ENCODE data around the gene PRMT3.
"Not testable (repeated sequence)": the region's sequence is repeated elsewhere in the genome, so short reads cannot be mapped to it uniquely, and the experiment has no call there.

Gene PRMT3

DNA sequence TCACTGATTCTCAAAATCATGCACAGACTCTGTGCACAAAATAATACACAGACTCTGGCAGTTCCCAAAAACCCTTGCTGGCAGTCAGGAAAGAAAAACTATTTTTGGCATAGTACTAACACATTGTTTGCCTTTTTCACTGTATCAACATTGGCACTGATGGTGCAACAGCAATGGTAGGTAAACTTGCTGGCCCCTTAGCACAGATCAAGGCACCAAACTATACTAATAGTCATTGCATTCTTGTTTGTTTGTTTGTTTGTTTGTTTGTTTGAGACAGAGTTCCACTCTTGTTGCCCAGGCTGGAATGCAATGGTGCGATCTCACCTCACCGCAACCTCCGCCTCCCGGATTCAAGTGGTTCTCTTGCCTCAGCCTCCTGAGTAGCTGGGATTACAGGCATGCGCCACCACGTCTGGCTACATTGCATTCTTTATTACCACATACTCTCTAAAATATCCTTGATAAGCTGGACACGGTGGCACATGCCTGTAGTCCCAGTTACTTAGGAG is 130.9 kb downstream of the PRMT3 start:
- DNase-seq, result no peak

DNA sequence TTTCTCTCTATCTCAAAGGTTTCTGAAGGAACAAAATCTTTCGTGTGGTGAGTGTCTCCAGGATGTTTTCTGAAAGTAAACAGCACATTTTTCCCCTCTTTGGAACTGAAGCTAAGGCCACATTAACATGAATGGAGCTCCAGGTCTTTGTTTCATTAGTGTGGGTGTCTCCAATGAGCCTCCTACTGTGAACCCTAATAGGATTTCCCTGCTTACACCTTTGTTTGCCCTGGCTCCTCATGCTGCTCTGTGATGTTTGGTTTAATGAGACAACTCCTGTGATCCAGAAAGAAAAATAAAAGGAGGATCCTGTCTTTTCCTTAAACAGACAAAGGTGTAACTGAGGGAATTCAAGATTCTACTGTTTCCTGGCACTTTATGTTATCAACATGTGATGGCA is 135.0 kb downstream of the PRMT3 start:
- no peak for DNase-seq

DNA sequence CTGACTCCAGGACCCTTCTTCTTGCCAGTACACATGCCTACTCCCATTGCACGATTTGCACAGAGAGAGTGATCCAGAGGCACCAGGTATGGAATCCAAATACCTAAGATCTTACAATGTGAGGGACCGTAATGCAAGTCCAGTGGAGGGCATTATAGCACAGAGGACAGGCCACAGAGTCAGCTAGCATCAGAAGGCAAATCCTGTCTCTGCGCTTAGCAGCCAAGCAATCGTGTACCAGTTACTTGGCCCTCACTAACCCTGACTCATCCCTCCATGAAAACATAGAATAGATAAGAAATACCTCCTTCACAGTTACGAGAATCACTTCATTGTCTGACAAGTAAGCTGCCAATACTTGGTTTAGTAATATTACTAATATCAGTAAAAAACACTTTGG is 142.2 kb downstream of the PRMT3 start:
- no peak for DNase-seq

DNA sequence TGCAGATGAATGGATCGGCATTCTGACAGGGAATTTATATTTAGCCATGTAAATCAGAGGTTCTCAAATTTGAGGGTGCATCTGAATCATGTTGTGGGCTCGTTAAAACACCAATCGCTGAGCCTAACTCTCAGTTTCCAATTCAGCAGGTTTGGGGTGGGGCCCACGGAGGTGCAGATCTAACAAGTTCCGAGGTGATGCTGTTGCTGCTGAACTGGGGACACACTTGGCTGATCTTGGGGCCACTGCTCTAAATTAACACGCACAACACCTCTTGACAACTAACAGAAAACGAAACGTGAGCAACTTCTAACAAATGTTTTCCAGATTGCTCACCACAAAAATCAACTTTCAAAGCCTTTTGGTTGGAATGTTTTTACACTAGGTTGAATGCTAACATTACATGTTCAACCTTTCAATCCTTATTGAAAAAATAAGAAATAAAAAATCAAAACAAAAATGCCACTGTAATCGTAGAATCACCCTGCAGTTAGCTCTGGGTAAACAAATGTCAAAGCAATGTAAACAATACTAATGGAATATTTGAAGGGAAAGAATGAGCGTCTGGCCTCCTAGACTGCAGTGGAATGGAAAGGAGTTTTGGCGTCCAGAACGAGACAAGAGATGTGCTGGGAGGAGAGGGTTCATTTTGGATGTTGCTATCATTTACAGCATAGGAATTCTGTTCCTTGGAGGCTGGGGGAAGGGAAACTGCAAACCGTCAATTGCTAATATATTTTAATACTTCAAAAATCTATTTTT is 143.6 kb downstream of the PRMT3 start:
- DNase-seq, result no peak

DNA sequence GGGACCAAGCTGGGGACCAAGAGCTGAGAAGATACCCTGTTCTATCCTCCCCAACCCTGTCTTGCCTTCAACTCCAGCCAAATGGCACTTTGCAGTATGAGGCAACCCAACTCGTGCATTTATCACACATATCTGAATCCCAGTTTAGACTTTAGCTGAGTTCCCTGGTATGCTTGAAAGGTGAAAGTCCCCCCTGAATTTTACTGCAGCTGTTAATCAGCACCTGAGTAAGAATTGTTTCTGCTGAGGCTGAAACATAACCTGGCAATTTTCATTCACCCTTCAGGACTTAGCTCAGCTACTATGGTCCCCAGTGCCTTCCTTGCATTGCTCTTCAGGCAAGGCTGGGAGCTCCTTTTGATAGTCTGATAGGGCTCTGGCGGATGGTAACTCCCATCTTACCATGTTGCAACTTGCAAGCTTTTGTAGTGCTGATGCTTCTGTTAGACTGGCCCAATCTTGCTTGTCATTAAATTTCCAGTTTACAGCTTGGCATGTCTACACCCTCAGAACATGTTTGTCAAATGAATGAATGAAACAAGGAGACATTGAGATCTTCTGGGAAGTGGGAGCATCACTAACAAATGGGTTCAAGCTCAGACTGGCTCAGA is 147.9 kb downstream of the PRMT3 start:
- DNase-seq, result no peak

DNA sequence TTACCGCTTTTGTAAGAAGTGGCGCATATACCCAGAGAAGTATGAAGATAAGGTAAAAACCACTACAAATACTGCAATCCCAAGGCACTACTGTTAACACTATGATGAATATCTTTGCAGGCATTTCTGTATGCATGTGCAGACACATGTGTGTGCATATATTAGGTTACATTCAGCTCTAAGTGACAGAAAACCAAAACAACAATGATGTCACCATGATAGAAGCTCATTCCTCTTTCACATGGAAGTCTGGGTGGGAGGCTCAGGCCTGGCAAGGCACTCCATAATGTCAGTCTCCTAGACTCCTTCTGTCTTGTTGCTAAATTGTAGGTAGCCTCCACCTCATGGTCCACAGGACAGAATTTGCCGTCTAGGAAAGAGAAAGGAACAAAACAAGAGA is 148.8 kb downstream of the PRMT3 start:
- no peak for DNase-seq

DNA sequence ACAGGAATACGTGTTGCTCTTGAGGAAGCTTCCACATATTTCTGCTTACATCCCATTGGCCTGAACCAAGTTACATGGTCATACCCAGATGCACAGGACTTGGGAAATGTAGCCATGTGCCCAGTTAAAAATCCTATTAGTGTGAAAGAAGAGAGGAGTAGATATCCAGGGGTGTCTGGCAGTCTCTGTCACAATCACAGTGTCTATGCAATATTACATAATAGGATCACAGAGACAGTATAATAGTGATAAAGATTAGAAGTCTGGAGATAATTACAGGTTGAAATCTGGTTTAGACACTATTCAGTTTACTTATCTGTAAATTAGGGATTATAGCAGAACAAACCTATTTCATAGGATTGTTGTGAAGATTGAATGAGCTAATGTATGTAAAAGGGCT is 149.3 kb downstream of the PRMT3 start:
- no peak for DNase-seq

DNA sequence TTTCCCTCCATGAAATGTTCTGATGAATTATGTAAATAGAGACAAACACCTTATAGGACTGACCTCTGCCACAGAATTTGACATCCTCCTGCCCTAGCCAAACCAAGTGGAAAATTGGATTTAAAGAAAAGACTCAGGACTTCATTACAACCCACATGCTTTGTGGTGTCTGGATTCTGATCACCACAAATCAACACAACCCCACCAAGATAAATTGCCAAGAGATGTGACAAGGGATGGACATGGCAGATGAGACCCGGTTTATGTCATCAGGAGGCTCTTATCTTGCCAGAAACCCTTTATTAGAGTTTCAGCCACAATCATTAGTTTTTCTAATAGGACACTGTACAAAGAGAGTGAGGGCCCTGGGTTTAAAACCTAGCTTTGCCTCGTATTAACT is 154.0 kb downstream of the PRMT3 start:
- DNase-seq, result no peak

DNA sequence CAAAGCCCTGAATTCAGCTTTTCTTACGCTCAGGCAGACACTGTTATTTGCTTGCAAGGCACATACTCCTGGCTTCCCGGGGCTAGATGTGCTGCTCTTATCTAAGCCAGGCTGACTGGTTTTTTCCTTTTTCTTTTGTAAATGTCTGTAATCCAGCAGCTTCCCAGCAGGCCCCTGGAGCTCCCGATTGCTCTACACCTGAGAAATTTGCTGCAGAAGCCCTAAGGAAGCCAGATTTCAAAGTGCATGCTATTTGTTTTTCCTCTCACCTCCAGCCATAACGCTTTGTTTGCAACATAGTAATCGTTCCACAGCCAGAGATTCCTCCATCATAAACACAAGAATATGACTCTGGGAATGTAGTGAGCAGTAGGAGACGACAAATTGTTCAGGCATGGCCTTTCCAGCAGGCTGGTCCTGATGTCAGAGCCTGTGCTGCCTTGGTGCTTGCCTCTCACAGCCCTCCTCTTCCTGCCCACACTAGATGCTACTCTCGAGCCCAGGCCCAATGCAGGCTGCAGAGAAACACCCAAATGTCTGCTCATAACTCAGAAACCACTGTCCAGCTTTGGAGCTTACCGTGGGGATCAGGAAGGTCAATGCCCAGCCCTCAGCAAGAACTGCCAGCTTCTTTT is 157.2 kb downstream of the PRMT3 start:
- no peak for DNase-seq

DNA sequence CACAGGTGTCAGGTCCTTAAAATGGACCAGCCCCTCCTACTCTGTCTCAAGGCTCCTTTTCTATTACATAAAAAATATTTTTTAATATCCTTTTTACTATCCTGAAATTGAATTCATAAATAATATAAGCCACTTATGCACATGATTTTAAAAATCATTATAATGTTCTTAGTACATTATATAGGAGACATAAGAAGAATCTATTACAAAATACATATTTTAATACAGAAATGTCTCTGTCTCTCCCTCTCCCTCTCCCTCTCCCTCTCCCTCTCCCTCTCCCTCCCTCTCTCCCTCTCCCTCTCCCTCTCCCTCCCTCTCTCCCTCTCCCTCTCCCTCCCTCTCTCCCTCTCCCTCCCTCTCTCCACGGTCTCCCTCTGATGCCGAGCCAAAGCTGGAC is 159.9 kb downstream of the PRMT3 start:
- no peak for DNase-seq

DNA sequence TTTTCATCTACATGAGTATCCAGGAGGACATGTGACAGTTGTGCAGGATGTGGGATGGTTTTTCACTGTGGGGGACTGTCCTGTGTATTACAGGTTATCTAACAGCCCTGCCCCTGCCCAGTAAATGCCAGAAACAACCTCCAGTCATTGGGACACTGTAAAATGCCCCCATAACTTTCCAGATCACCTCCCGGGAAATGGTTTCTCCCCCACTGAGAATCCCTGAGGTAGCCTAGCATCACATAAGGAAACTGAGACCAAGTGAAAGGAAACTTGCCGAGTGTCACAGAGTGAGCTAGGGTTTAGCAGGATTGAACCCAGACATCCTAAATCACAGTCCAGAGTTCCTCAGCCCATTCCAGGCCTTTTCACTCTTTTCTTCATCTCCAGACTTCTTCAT is 163.6 kb downstream of the PRMT3 start:
- no peak for DNase-seq

DNA sequence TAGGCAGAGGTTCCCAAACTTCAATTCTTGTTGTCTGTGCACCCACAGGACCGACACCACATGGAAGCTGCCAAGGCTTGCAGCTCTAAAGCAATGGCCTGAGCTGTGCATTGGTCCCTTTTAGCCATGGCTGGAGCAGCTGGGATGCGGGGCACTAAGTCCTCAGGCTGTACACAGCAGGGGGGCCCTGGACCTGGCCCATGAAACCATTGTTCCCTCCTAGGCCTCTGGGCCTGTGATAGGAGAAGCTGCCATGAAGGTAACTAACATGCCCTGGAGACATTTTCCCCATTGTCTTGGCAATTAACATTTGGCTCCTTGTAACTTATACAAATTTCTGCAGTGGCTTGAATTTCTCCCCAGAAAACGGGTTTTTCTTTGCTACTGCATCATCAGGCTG is 168.3 kb downstream of the PRMT3 start:
- no peak for DNase-seq

DNA sequence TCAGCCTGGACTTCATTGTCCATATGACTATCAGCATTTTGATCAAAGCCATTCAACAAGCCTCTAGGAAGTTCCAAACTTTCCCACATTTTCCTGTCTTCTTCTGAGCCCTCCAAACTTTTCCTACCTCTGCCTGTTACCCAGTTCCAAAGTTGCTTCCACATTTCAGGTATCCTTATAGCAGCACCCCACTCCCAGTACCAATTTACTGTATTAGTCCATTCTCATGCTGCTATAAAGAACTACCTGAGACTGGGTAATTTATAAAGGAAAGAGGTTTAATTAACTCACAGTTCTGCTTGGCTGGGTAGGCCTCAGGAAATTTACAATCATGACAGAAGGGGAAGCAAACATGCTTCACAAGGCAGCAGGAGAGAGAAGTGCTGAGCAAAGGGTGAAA is 168.9 kb downstream of the PRMT3 start:
- DNase-seq, result not testable (repeated sequence)

DNA sequence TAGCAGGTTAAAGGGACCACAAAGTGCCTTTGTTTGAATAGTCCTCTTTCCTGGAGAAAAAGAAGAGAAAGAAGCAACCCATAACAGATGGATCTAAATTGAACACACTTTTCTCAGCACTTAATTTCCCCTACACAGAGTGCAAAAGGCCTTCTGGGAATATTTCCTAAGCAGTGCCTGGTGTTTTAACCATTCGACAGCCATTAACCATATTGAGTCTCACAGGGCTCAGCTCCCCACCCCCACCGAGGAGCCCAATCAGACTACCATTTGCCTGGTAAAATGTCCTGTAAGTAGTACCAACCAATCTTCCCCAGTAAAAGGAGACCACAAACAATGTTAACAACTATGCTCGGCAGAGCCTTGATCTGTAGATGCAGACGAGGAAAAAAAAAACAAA is 171.2 kb downstream of the PRMT3 start:
- DNase-seq, result no peak

Data from DMS153 (cell line).